ENCODE data around the gene PAXX. TPM values are rescaled to one million over a fixed set of nuclear protein-coding genes. Genes with fewer than 3 reads are reported as not detected.
"Not testable (repeated sequence)": the region's sequence is repeated elsewhere in the genome, so short reads cannot be mapped to it uniquely, and the experiment has no call there.

Gene PAXX
- total RNA-seq, 1 experiment from 2014 or later: 60.5 TPM

- DNase-seq (ENCODE audit: low read depth): no peak
These were observed 9.8 kb downstream of the PAXX start for GRCh38 chr9:137001857-137002645.

DNA sequence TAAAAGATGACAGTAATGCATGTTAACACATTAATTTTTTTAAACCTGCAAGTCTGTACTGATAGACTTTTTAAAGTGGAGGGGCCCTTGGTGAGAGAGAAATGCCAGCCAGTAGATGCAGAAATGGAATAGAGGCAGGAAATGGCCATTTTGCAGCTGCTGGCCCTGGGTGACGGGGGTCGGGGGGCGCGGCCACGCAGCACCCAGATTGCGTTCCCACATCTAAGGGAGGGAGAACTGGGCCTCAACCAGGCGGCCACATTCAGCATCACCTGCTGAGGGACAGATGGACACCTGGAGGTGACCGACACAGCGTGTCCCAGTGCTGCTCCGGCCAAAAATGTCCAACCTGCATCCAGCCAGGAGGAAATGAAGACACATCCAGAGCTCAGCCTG lies 10.4 kb downstream of the PAXX start:
- DNase-seq (ENCODE audit: low read depth): no peak

GRCh38 chr9:137004285-137004684 lies 12.1 kb downstream of the PAXX start:
- not testable (repeated sequence) for DNase-seq (ENCODE audit: low read depth)

GRCh38 chr9:137006116-137007003 lies 14.1 kb downstream of the PAXX start:
- no peak for DNase-seq (ENCODE audit: low read depth)

DNA sequence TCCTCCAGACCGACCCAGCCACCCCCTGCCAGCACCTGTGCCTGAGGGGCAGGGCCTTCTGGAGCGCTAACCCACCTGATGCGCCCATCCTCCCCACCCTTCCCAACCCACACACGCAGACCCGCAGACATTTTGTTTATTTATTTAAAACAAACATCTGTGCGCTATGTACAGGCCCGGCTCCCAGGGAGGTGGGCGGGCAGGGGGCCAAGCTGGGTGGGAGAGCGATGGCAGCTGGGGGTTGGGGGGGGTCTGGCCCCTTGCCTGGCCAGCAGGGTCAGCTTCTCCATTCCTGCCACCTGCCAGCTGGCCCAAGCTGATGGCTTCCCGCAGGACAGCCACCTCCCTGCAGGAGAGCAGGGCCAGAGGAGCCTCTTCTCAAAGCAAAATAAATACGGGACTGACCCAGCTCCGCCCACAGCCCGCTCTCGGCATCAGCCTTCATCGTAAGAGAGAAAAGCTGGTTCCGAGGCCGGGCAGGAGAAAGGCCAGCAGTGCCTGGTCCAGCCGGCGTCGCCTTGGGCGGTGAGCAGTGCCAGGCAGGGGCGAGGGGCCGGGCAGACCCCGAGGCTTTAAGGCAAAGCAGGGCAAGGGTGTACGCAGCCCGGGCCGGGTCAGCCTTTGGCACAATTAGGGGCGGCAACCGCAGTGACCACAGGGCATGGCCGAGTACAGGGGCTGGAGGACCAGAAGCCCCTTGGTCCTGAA lies 15.0 kb downstream of the PAXX start:
- DNase-seq (ENCODE audit: low read depth): no peak

DNA sequence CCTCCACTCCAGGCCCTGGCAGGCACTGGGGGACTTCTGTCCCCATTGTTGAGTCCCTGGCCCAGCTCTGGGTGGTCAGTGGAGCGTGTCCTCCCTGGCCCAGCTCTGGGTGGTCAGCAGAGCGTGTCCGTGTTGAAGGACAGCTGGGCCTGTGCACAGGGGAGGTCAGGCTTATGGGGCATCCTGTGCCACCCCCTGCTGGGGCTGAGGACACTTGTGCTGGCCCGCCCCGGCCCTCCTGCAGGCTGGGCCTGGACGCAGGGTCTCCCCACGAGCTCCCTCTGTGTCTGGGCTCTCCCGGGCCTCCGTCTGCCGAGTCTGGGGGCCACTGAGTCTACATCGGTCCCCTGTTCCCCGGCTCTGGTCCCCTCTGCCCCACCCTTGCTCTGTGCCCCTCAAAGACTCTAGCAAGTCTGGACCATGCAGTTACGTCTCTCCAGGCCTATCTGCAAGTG lies 15.6 kb downstream of the PAXX start:
- no peak for DNase-seq (ENCODE audit: low read depth)

GRCh38 chr9:137008312-137008711 lies 16.1 kb downstream of the PAXX start:
- DNase-seq (ENCODE audit: low read depth): no peak

GRCh38 chr9:137009217-137009616 lies 17.0 kb downstream of the PAXX start:
- DNase-seq (ENCODE audit: low read depth): no peak

DNA sequence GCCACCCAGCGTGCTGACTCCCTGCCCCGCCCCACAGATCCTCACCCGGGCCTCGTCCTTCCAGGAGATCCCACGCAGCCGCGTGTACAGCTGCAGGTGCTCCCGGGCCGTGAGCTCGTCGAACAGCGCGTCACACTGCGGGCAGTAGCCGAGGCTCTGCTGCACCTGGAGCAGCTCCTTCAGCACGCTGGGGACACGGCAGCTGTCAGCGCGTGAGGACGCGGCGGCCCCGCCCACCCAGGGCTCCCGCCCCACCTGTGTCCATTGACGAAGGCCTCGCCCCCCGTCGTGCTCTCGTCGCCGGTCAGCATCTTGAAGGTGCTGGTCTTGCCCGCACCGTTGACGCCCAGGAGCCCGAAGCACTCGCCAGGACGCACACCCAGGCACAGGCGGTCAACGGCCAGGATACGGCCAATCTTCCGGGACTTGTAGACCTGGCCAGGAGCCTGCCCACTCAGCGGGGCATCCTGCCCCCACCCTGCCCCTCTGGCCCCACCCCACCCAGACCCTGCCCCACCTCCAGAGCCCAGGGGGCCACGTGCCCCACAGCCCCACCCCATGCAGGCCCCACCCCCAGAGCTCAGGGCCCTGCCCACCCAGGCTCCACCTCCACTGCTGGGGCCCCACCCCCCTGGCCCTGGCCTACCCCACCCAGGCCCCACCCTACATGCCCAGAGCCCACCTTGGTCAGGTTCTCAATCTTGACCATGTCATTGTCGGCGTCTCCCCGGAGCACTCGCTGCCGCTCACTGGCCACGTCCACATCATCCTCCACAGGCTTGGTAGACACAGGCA lies 17.9 kb downstream of the PAXX start:
- DNase-seq (ENCODE audit: low read depth): no peak

GRCh38 chr9:137011156-137011555 lies 18.9 kb downstream of the PAXX start:
- DNase-seq (ENCODE audit: low read depth): no peak

DNA sequence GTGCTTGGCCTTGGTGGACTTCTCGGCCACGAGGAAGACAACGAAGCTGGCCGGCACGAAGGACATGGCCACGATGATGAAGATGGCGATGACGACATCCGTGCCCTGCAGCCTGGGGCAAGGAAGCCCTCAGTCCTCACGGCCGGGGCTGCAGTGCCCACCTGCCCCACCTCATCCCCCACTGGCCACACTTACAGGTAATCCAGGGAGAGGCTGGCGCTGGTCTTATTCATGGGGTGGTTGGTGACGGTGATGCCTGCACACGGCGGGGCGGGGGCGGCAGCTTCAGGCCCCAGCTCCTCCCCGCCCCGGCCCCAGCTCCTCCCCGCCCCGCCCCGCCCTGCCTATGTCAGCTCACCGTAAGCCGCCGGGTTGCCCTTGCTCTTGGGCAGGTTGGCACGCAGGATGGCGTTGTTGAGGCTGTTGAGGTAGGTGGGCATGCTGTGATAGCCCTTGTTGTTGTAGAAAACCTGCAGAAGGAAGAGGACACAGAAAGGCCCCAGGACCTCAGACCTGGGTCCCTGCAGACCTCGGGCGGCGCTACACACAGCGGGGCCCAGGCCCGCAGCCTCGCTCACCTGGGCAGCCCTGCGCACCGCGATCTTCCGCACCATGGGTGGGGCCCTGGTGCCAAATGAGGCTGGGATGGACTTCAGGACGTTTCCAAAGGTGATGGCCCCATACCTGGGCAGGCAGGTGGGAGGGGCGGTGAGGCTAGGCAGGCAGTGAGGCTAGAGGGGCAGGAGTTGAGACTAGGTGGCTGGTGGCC lies 19.9 kb downstream of the PAXX start:
- no peak for DNase-seq (ENCODE audit: low read depth)

GRCh38 chr9:137012694-137013570 lies 20.7 kb downstream of the PAXX start:
- DNase-seq (ENCODE audit: low read depth): no peak

GRCh38 chr9:137013571-137013940 lies 21.3 kb downstream of the PAXX start:
- no peak for DNase-seq (ENCODE audit: low read depth)

DNA sequence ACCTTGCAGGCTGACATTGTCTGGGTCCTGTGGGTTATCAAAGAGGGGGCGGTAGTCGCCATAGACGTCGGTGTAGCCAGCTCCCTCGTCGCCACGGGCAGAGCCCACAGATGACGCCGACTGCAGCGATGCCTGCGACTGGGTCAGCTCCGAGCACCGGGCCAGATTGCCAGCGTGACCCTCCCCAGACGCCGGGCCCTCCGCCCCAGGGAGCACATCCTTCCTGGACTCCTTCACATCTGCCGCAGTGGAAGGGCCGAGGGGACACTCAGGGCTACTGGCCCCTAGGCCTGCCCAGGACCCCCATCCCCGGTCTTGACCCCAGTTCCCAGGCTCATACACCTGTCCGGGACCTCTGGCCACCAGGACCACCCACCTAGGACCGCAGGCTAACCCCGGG lies 21.9 kb downstream of the PAXX start:
- DNase-seq (ENCODE audit: low read depth): no peak

DNA sequence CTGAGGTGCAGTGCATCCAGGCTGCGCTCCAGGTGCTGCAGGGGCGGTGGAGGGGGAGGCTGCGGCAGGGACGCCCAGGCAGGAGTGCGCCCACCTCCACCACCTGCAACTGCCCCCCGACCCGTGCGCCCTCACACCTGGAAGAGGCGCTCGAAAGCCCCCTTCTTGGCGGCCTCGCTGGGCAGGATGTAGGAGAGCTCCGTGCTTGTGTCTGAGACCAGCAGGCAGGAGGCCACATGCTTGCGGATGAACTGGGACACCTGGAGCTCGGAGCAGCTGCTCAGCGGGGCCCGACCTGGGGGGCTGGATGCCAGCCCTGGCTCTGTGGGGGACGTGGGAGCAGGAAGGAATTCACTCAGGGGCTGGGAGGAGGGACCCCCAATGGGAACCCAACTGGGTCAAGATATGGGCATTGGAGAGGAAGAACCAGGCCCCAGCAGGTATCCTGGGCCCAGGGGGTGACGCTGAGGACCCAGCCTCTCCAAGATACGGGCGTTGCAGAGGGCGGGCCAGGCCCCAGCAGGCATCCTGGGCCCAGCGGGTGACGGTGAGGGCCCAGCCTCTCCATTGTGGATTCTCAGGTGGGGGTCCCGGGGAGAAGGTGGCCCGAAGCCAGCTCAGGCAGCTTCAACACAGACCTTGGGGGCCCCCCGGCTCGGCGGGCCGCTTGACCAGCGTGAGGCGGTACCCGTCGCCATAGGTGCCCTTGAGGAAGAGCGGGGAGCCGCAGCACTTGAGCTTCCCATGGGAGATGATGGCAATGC lies 22.7 kb downstream of the PAXX start:
- no peak for DNase-seq (ENCODE audit: low read depth)

DNA sequence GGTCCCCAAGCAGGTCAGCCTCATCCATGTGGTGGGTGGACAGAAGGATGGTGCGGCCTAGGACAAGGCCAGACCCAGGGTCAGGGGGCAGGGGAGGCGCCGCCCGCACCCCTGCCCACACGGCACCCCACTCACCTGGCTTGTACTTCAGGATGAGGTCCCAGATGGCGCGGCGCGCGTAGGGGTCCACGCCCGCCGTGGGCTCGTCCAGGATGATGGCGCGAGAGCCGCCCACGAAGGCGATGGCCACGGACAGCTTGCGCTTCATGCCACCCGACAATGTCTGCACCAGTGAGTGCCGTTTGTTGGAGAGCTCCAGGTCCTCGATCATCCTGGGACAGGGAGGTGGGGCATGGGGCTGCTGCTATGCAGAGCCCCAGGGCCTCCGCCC lies 23.3 kb downstream of the PAXX start:
- DNase-seq (ENCODE audit: low read depth): no peak

DNA sequence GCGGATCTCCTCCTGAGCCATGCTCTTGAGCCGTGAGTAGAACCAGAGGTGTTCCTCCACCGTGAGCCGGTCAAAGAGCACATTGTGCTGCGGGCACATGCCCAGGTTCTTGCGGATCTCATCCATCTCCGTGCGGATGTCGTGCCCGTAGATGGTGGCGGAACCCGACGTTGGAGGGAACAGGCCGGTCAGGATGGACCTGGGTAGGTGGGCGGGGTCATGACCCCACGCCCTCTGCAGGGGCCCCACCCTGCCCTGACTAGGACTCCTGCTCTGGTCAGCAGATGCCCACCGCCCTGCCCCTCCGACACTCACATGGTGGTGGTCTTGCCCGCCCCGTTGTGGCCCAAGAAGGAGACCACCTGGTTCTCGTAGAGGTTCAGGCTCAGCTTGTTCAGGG lies 23.8 kb downstream of the PAXX start:
- no peak for DNase-seq (ENCODE audit: low read depth)

DNA sequence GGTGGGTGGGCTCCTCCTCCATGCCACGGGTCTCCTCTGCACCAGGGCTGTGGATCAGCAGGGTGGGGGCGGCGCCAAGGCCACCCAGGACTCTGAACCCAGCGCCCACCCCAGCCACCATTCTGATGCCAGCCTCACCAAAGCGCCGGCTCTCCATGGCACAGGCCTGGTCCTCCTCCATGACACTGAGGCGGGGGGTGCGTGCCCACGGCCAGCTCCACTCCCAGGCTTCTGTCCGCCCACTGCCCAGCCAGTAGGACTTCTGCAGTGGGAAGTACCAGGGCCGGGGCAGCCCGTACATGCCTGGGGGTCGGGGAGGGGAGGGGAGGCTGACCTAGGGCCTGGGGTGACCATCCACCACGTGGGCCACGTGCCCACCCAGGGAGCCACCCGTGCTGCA lies 24.2 kb downstream of the PAXX start:
- no peak for DNase-seq (ENCODE audit: low read depth)

GRCh38 chr9:137017071-137017470 lies 24.8 kb downstream of the PAXX start:
- DNase-seq (ENCODE audit: low read depth): no peak

All from Daoy (cell line).